CD4-positive, alpha-beta memory T cell (primary cell): ENCODE data around the gene TECTA. TPM values are rescaled to one million over a fixed set of nuclear protein-coding genes. Genes with fewer than 3 reads are reported as not detected.

Source experiments
- CTCF ChIA-PET: fragments of 350-600 bp; sonication (Branson Sonifier 250); formaldehyde crosslinking; loops from one replicate; lab custom pipeline; 2021; ENCODE audit warnings: inconsistent platforms; ENCODE audit not compliant: partially characterized antibody; lab: Charles Lee
- POLR2A ChIA-PET: fragments of 350-600 bp; sonication (Branson Sonifier 250); formaldehyde crosslinking; loops from one replicate; lab custom pipeline; 2021; ENCODE audit not compliant: partially characterized antibody; lab: Charles Lee
- DNase-seq, 5 donors: peaks; one replicate each; pipeline versions ENCODE4 v3.0.0 to v3.0.0-alpha.2; 2020 to 2022; ENCODE audit warnings: mixed read lengths in 1 of 5
- H3K27ac ChIP-seq: one replicate; pipeline ENCODE4 v1.7.0; 2013; ENCODE audit warnings: low read depth, low read length
- H3K27me3 ChIP-seq: 2 replicates; pipeline ENCODE4 v1.7.0; 2013; ENCODE audit warnings: mild to moderate bottlenecking, low read length, moderate library complexity; ENCODE audit not compliant: insufficient read depth
- H3K36me3 ChIP-seq: 2 replicates; pipeline ENCODE4 v1.7.0; 2013; ENCODE audit warnings: mild to moderate bottlenecking, low read length, moderate library complexity; ENCODE audit not compliant: insufficient read depth
- H3K4me1 ChIP-seq: 2 replicates; pipeline ENCODE4 v1.7.0; 2013; ENCODE audit warnings: mild to moderate bottlenecking, low read length, moderate library complexity; ENCODE audit not compliant: insufficient read depth
- H3K4me3 ChIP-seq, 2 donors: one replicate each; pipeline ENCODE4 v1.7.0; 2013; ENCODE audit warnings: low read length in 2 of 2, mild to moderate bottlenecking in 1 of 2
- H3K9me3 ChIP-seq, 2 donors: one replicate each; pipeline ENCODE4 v1.7.0; 2013; ENCODE audit warnings: low read length in 2 of 2, control low read depth in 1 of 2; ENCODE audit not compliant: control insufficient read depth in 1 of 2
- H3K27ac Mint-ChIP-seq, 7 donors: one replicate each; pipeline ENCODE4 v1.8.0; 2020 to 2021; ENCODE audit warnings: mixed read lengths in 7 of 7, mild to moderate bottlenecking in 6 of 7, inconsistent platforms in 3 of 7, moderate library complexity in 3 of 7
- H3K27me3 Mint-ChIP-seq, 2 donors: one replicate each; pipeline ENCODE4 v1.8.0; 2020 to 2021; ENCODE audit warnings: mixed read lengths in 2 of 2
- H3K36me3 Mint-ChIP-seq, 2 donors: one replicate each; pipeline ENCODE4 v1.8.0; 2020 to 2021; ENCODE audit warnings: mixed read lengths in 2 of 2, inconsistent platforms in 1 of 2, mild to moderate bottlenecking in 1 of 2
- H3K4me1 Mint-ChIP-seq, 4 donors: one replicate each; pipeline ENCODE4 v1.8.0; 2020 to 2021; ENCODE audit warnings: mixed read lengths in 4 of 4, mild to moderate bottlenecking in 1 of 4
- H3K4me3 Mint-ChIP-seq, 8 donors: one replicate each; pipeline ENCODE4 v1.8.0; 2020 to 2021; ENCODE audit warnings: mixed read lengths in 8 of 8, mild to moderate bottlenecking in 7 of 8, moderate library complexity in 6 of 8, inconsistent platforms in 3 of 8
- H3K9me3 Mint-ChIP-seq, 8 donors: one replicate each; pipeline ENCODE4 v1.8.0; 2020 to 2021; ENCODE audit warnings: mixed read lengths in 8 of 8, mild to moderate bottlenecking in 5 of 8, inconsistent platforms in 3 of 8, moderate library complexity in 1 of 8
- intact Hi-C: fragments of 100-400 bp; cut with micrococcal nuclease; formaldehyde crosslinking; loops from one replicate; pipeline ENCODE4 v1.15.1; 2023
- polyA plus RNA-seq, 2 donors: library from polyadenylated mRNA; unstranded; fragments of 300-500 nt; fragmentation: Illumina TruSeq; gene quantifications; one replicate each; pipeline ENCODE4 v1.2.3, GENCODE V29; 2021
- total RNA-seq, 2 experiments: library from RNA; stranded (reverse); gene quantifications; one replicate each; pipeline ENCODE4 v1.2.3, GENCODE V29; 2021

Gene TECTA
- total and polyA plus RNA-seq, 4 experiments from 2014 or later: 0.07 to 0.38 (median 0.33) TPM; not detected in 1

GRCh38 chr11:121090145-121090721, 10.8 kb upstream of the TECTA start:
- peaks cover 0 to 1% (median 0%) of the 10 kb centered on the region in 4 donors for H3K4me1 Mint-ChIP-seq
- Histone ChIP-seq H3K36me3 (no peaks in the 10 kb centered on the region), H3K27ac (no peak overlapping the region), H3K4me1 (no peaks in the 10 kb centered on the region), H3K4me3 (no peak overlapping the region), H3K9me3 (no peaks in the 10 kb centered on the region), H3K27me3 (no peaks in the 10 kb centered on the region)
- ChIA-PET POLR2A (no interaction called here), CTCF (no interaction called here)
- peaks cover 34 to 35% of the 10 kb centered on the region in 2 donors for H3K36me3 Mint-ChIP-seq
- no peak overlapping the region for H3K4me3 Mint-ChIP-seq
- H3K27me3 Mint-ChIP-seq: no peaks in the 10 kb centered on the region
- intact Hi-C loops: no loop called here
- DNase-seq: no peak
- H3K27ac Mint-ChIP-seq: no peak overlapping the region
- H3K9me3 Mint-ChIP-seq: no peaks in the 10 kb centered on the region

GRCh38 chr11:121091492-121092152, 9.4 kb upstream of the TECTA start:
- Histone ChIP-seq H3K27me3 (no peaks in the 10 kb centered on the region), H3K4me3 (no peak overlapping the region), H3K27ac (no peak overlapping the region), H3K4me1 (no peaks in the 10 kb centered on the region), H3K9me3 (no peaks in the 10 kb centered on the region), H3K36me3 (no peaks in the 10 kb centered on the region)
- POLR2A ChIA-PET: no interaction called here
- no peaks in the 10 kb centered on the region for H3K9me3 Mint-ChIP-seq
- intact Hi-C loops: no loop called here
- no peak overlapping the region for H3K4me3 Mint-ChIP-seq
- H3K27ac Mint-ChIP-seq: no peak overlapping the region
- CTCF ChIA-PET: no interaction called here
- no peak for DNase-seq
- peaks cover 22 to 26% of the 10 kb centered on the region in 2 donors for H3K36me3 Mint-ChIP-seq
- H3K4me1 Mint-ChIP-seq: peaks cover 0 to 1% (median 0%) of the 10 kb centered on the region in 4 donors
- H3K27me3 Mint-ChIP-seq: no peaks in the 10 kb centered on the region

DNA sequence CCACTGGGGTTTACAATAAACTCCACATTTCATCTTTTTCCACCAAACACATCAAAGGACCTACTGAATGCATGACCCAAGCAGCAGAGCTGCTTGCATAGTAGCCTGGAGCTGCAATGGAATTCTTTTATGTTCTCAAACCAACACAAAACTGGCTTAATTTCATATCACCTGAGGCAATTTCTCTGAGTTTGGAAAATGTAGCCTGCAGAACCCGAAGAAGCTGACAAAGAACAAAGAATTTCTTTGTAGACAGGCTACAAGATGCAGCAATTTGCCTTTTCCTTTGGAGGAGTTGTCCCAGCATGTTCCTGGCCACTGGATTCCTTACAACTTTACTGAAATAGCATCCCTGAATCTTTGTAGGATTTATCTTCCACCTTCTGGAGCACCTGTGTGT, 5.5 kb upstream of the TECTA start:
- no peak for DNase-seq
- Mint-ChIP-seq H3K36me3 (peaks cover 0 to 3% of the 10 kb centered on the region in 2 donors), H3K4me3 (no peak overlapping the region), H3K4me1 (no peaks in the 10 kb centered on the region), H3K27me3 (no peaks in the 10 kb centered on the region), H3K9me3 (no peaks in the 10 kb centered on the region), H3K27ac (no peak overlapping the region)
- intact Hi-C loops: no loop called here
- Histone ChIP-seq H3K9me3 (no peaks in the 10 kb centered on the region), H3K27me3 (no peaks in the 10 kb centered on the region), H3K27ac (no peak overlapping the region), H3K4me1 (no peaks in the 10 kb centered on the region), H3K4me3 (no peak overlapping the region), H3K36me3 (no peaks in the 10 kb centered on the region)
- ChIA-PET POLR2A (no interaction called here), CTCF (no interaction called here)

GRCh38 chr11:121099364-121099763, 1.7 kb upstream of the TECTA start:
- no peaks in the 10 kb centered on the region for H3K4me1 ChIP-seq
- no peak overlapping the region for H3K27ac ChIP-seq
- intact Hi-C loops: no loop called here
- Mint-ChIP-seq H3K36me3 (no peaks in the 10 kb centered on the region), H3K27ac (no peak overlapping the region), H3K4me1 (no peaks in the 10 kb centered on the region), H3K27me3 (no peaks in the 10 kb centered on the region), H3K9me3 (no peaks in the 10 kb centered on the region), H3K4me3 (no peak overlapping the region)
- no peaks in the 10 kb centered on the region for H3K36me3 ChIP-seq
- POLR2A ChIA-PET: no interaction called here
- no peak overlapping the region for H3K4me3 ChIP-seq
- no peaks in the 10 kb centered on the region for H3K9me3 ChIP-seq
- H3K27me3 ChIP-seq: no peaks in the 10 kb centered on the region
- no peak for DNase-seq
- CTCF ChIA-PET: no interaction called here

DNA sequence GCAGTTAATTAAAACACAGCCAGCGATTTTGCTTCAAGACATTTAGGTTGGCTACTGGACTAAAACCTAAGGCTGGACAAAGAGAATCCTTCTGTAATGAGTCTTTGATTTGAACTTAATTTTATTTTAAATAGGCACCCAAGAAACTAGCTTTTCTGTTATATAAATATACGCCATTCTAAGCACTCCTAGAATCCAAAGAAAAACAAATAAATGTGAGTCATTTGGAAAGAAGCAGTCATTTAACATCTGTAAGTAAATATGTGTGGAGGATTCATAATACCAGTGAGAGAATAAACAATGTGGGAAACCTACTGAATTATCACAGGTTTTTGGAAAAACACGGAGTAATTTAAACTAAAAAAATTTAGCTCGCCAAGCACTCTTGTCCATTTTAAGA, 1.2 kb upstream of the TECTA start:
- no peak overlapping the region for H3K27ac ChIP-seq
- Mint-ChIP-seq H3K4me3 (no peak overlapping the region), H3K27ac (no peak overlapping the region), H3K27me3 (no peaks in the 10 kb centered on the region), H3K36me3 (no peaks in the 10 kb centered on the region), H3K4me1 (no peaks in the 10 kb centered on the region), H3K9me3 (no peaks in the 10 kb centered on the region)
- DNase-seq: no peak
- CTCF ChIA-PET: no interaction called here
- no peaks in the 10 kb centered on the region for H3K27me3 ChIP-seq
- H3K9me3 ChIP-seq: no peaks in the 10 kb centered on the region
- intact Hi-C loops: no loop called here
- POLR2A ChIA-PET: no interaction called here
- no peaks in the 10 kb centered on the region for H3K36me3 ChIP-seq
- H3K4me3 ChIP-seq: no peak overlapping the region
- H3K4me1 ChIP-seq: no peaks in the 10 kb centered on the region

GRCh38 chr11:121104312-121104762, 3.3 kb downstream of the TECTA start:
- CTCF ChIA-PET: no interaction called here
- intact Hi-C loops: no loop called here

GRCh38 chr11:121105063-121105480, 4.0 kb downstream of the TECTA start:
- no peak overlapping the region for H3K27ac ChIP-seq
- no peaks in the 10 kb centered on the region for H3K36me3 Mint-ChIP-seq
- H3K27me3 ChIP-seq: no peaks in the 10 kb centered on the region
- H3K9me3 Mint-ChIP-seq: no peaks in the 10 kb centered on the region
- no peaks in the 10 kb centered on the region for H3K36me3 ChIP-seq
- H3K9me3 ChIP-seq: no peaks in the 10 kb centered on the region
- ChIA-PET POLR2A (no interaction called here), CTCF (no interaction called here)
- H3K4me3 Mint-ChIP-seq: no peak overlapping the region
- intact Hi-C loops: no loop called here
- no peak overlapping the region for H3K4me3 ChIP-seq
- H3K4me1 ChIP-seq: no peaks in the 10 kb centered on the region
- H3K27ac Mint-ChIP-seq: no peak overlapping the region
- no peak for DNase-seq
- H3K27me3 Mint-ChIP-seq: no peaks in the 10 kb centered on the region
- H3K4me1 Mint-ChIP-seq: no peaks in the 10 kb centered on the region

More at GRCh38 chr11:121104312-121104762, 3.3 kb downstream of the TECTA start:
- Histone ChIP-seq H3K9me3 (no peaks in the 10 kb centered on the region), H3K36me3 (no peaks in the 10 kb centered on the region), H3K27ac (no peak overlapping the region), H3K27me3 (no peaks in the 10 kb centered on the region), H3K4me3 (no peak overlapping the region), H3K4me1 (no peaks in the 10 kb centered on the region)
- H3K27ac Mint-ChIP-seq: no peak overlapping the region
- no peaks in the 10 kb centered on the region for H3K27me3 Mint-ChIP-seq
- DNase-seq: no peak
- H3K4me3 Mint-ChIP-seq: no peak overlapping the region
- POLR2A ChIA-PET: no interaction called here
- no peaks in the 10 kb centered on the region for H3K4me1 Mint-ChIP-seq
- no peaks in the 10 kb centered on the region for H3K9me3 Mint-ChIP-seq
- no peaks in the 10 kb centered on the region for H3K36me3 Mint-ChIP-seq
